IMR-90 (cell line): ENCODE results near the gene ENPP6. TPM values are rescaled to one million over a fixed set of nuclear protein-coding genes. Genes with fewer than 3 reads are reported as not detected.

Experiments
- ATAC-seq: fragments of 200-7000 bp; cut with Tn5 transposase; 2 replicates; pipeline ENCODE4 v1.9.1; 2020; ENCODE audit warnings: low read depth, mild to moderate bottlenecking, moderate library complexity
- BruUV-seq: library from RNA; stranded (reverse); fragments of 400-500 nt; replicated peaks from 2 replicates; lab custom pipeline; 2021; lab: Mats Ljungman, UMichigan
- CTCF ChIA-PET: fragments of 300-600 bp; formaldehyde crosslinking; extraction: SDS; loops from one replicate; lab custom pipeline; 2021; ENCODE audit warnings: antibody characterized with exemption; lab: Yijun Ruan, JAX
- POLR2A ChIA-PET: fragments of 300-600 bp; sonication (Branson Sonifier 250); formaldehyde crosslinking; loops from one replicate; lab custom pipeline; 2022; ENCODE audit warnings: antibody characterized with exemption; ENCODE audit not compliant: unreplicated experiment; lab: Charles Lee
- DNase-seq: peaks from one replicate; pipeline ENCODE4 v3.0.0; 2013
- H2AFZ ChIP-seq: replicated peaks from 2 replicates; pipeline ENCODE3; 2013; ENCODE audit warnings: low read length, mild to moderate bottlenecking; ENCODE audit not compliant: poor library complexity
- H2AK5ac ChIP-seq: 2 replicates; pipeline ENCODE4 v1.6.1; 2013; ENCODE audit warnings: low read depth, low read length, inconsistent platforms
- H2AK9ac ChIP-seq: replicated peaks from 2 replicates; pipeline ENCODE3; 2013; ENCODE audit warnings: mild to moderate bottlenecking, low read depth, low read length, moderate library complexity; ENCODE audit not compliant: poor library complexity
- H2BK120ac ChIP-seq: 2 replicates; pipeline ENCODE4 v1.6.1; 2013; ENCODE audit warnings: low read depth, low read length, inconsistent platforms
- H2BK15ac ChIP-seq: 3 replicates; pipeline ENCODE4 v1.6.1; 2013; ENCODE audit warnings: low read depth, low read length, inconsistent platforms
- H2BK20ac ChIP-seq: 2 replicates; pipeline ENCODE4 v1.6.1; 2013; ENCODE audit warnings: low read depth, mild to moderate bottlenecking, inconsistent platforms, low read length, moderate library complexity
- H2BK5ac ChIP-seq: 2 replicates; pipeline ENCODE4 v1.6.1; 2013; ENCODE audit warnings: mild to moderate bottlenecking, low read depth, low read length, inconsistent platforms; ENCODE audit not compliant: poor library complexity, severe bottlenecking
- H3K14ac ChIP-seq: replicated peaks from 2 replicates; pipeline ENCODE4 v1.6.1; 2013; ENCODE audit warnings: low read depth, low read length, inconsistent platforms
- H3K18ac ChIP-seq: 2 replicates; pipeline ENCODE4 v1.6.1; 2013; ENCODE audit warnings: low read depth, low read length, control low read depth
- H3K23ac ChIP-seq: 2 replicates; pipeline ENCODE4 v1.6.1; 2013; ENCODE audit warnings: low read depth, low read length, inconsistent platforms
- H3K27ac ChIP-seq: 2 replicates; pipeline ENCODE4 v1.5.1; 2013; ENCODE audit warnings: mild to moderate bottlenecking, control low read depth, low read length; ENCODE audit not compliant: insufficient read depth
- H3K27me3 ChIP-seq: 2 replicates; pipeline ENCODE4 v1.6.1; 2013; ENCODE audit warnings: low read length; ENCODE audit not compliant: control insufficient read depth, insufficient read depth
- H3K36me3 ChIP-seq: 2 replicates; pipeline ENCODE4 v1.6.1; 2013; ENCODE audit warnings: low read length, mixed read lengths; ENCODE audit not compliant: control insufficient read depth, insufficient read depth
- H3K4ac ChIP-seq: 2 replicates; pipeline ENCODE4 v1.6.1; 2013; ENCODE audit warnings: low read depth, low read length, inconsistent platforms
- H3K4me1 ChIP-seq: 2 replicates; pipeline ENCODE4 v1.6.1; 2013; ENCODE audit warnings: low read length, mixed read lengths; ENCODE audit not compliant: control insufficient read depth, insufficient read depth
- H3K4me2 ChIP-seq: 2 replicates; pipeline ENCODE4 v1.6.1; 2013; ENCODE audit warnings: low read depth, mild to moderate bottlenecking, control low read depth, low read length, moderate library complexity
- H3K4me3 ChIP-seq: 2 replicates; pipeline ENCODE4 v1.5.1; 2013; ENCODE audit warnings: low read depth, mild to moderate bottlenecking, control low read depth, low read length, moderate library complexity; ENCODE audit not compliant: insufficient read depth
- H3K56ac ChIP-seq: 2 replicates; pipeline ENCODE4 v1.6.1; 2013; ENCODE audit warnings: low read length, inconsistent platforms; ENCODE audit not compliant: insufficient read depth; ENCODE audit errors: extremely low read depth
- H3K79me1 ChIP-seq, 2 experiments: 2 replicates each; pipeline ENCODE4 v1.6.1; 2013; ENCODE audit warnings: low read length in 2 of 2, inconsistent platforms in 1 of 2, low read depth in 1 of 2
- H3K9ac ChIP-seq: 2 replicates; pipeline ENCODE4 v1.6.1; 2013; ENCODE audit warnings: low read depth, low read length, control low read depth
- H3K9me1 ChIP-seq: 2 replicates; pipeline ENCODE4 v1.6.1; 2013; ENCODE audit warnings: low read length, inconsistent platforms; ENCODE audit not compliant: insufficient read depth
- H3K9me3 ChIP-seq: 2 replicates; pipeline ENCODE4 v1.6.1; 2013; ENCODE audit warnings: low read length; ENCODE audit not compliant: control insufficient read depth, insufficient read depth
- H4K20me1 ChIP-seq: 2 replicates; pipeline ENCODE4 v1.6.1; 2013; ENCODE audit warnings: low read length, inconsistent platforms; ENCODE audit not compliant: insufficient read depth
- H4K5ac ChIP-seq: 2 replicates; pipeline ENCODE4 v1.6.1; 2013; ENCODE audit warnings: mild to moderate bottlenecking, low read depth, low read length, control low read depth
- H4K8ac ChIP-seq, 2 experiments: 2 replicates each; pipeline ENCODE4 v1.6.1; 2013; ENCODE audit warnings: low read depth in 2 of 2, low read length in 2 of 2, control low read depth in 1 of 2, inconsistent platforms in 1 of 2
- H4K91ac ChIP-seq: 2 replicates; pipeline ENCODE4 v1.6.1; 2013; ENCODE audit warnings: low read depth, low read length, inconsistent platforms; ENCODE audit not compliant: insufficient read depth
- BHLHE40 ChIP-seq: fragments of 150-350 bp; IDR thresholded peaks from 2 replicates; pipeline ENCODE4 v1.6.1; 2016; ENCODE audit warnings: mild to moderate bottlenecking, low read depth, low read length
- CEBPB ChIP-seq: IDR thresholded peaks from 2 replicates; pipeline ENCODE4 v1.6.1; 2012; ENCODE audit warnings: low read depth, low read length, improper control_type of control experiment
- CHD1 ChIP-seq: IDR thresholded peaks from 2 replicates; pipeline ENCODE4 v1.6.1; 2012; ENCODE audit warnings: low read depth, low read length, improper control_type of control experiment
- FOS ChIP-seq: fragments of 150-350 bp; IDR thresholded peaks from 2 replicates; pipeline ENCODE4 v1.6.1; 2016; ENCODE audit warnings: low read depth, low read length
- MAFK ChIP-seq: IDR thresholded peaks from 2 replicates; pipeline ENCODE4 v1.6.1; 2012; ENCODE audit warnings: low read depth, low read length, improper control_type of control experiment
- MAZ ChIP-seq: IDR thresholded peaks from 2 replicates; pipeline ENCODE4 v1.6.1; 2012; ENCODE audit warnings: low read depth, mild to moderate bottlenecking, low read length, improper control_type of control experiment, moderate library complexity, borderline replicate concordance
- POLR2A ChIP-seq: IDR thresholded peaks from 2 replicates; pipeline ENCODE4 v1.6.1; 2012; ENCODE audit warnings: mild to moderate bottlenecking, low read depth, low read length
- RAD21 ChIP-seq: IDR thresholded peaks from 2 replicates; pipeline ENCODE4 v1.6.1; 2012; ENCODE audit warnings: low read length, improper control_type of control experiment
- RCOR1 ChIP-seq: IDR thresholded peaks from 2 replicates; pipeline ENCODE4 v1.6.1; 2012; ENCODE audit warnings: mild to moderate bottlenecking, low read length, improper control_type of control experiment; ENCODE audit not compliant: insufficient replicate concordance
- RFX5 ChIP-seq: IDR thresholded peaks from 2 replicates; pipeline ENCODE4 v1.8.0; 2012; ENCODE audit warnings: low read depth, mild to moderate bottlenecking, low read length, moderate library complexity
- SMC3 ChIP-seq: fragments of 150-350 bp; IDR thresholded peaks from 2 replicates; pipeline ENCODE4 v1.6.1; 2016; ENCODE audit warnings: low read depth, mild to moderate bottlenecking, antibody characterized with exemption, low read length, moderate library complexity
- WGBS, 2 experiments: methylation state at CpG; one replicate each; pipeline versions ENCODE4 v1.1.5 to v1.1.7; 2013; ENCODE audit warnings: missing lambda C conversion rate in 2 of 2; ENCODE audit not compliant: insufficient read length in 1 of 2; ENCODE audit errors: extremely low coverage in 2 of 2; 5-methylcytosine and 5-hydroxymethylcytosine counted together
- dilution Hi-C: fragments of 300-500 bp; cut with HindIII; formaldehyde crosslinking; loops from one replicate; pipeline ENCODE4 v1.14.3; 2018; ENCODE audit warnings: low sequenced_read_pairs; ENCODE audit not compliant: unreplicated experiment
- in situ Hi-C: fragments of 300-500 bp; cut with MboI; formaldehyde crosslinking; loops from 3 replicates; pipeline ENCODE4 v1.14.3; 2019; ENCODE audit warnings: low sequenced_read_pairs, inconsistent platforms, mixed read lengths
- intact Hi-C: fragments of 100-400 bp; cut with micrococcal nuclease; formaldehyde crosslinking; loops from 2 replicates; pipeline ENCODE4 v1.10.0; 2022
- polyA plus RNA-seq, 3 experiments: library from polyadenylated mRNA; depleted of rRNA; stranded (reverse); fragments of >200 nt; gene quantifications; 2 replicates each; pipeline ENCODE4 v1.2.3, GENCODE V29; 2012; ENCODE audit warnings: low replicate concordance in 1 of 3
- total RNA-seq: library from RNA; depleted of rRNA; stranded (reverse); fragments of >200 nt; gene quantifications from 2 replicates; pipeline ENCODE4 v1.2.3, GENCODE V29; 2012
- TF ChIP-seq, protein P1 (sequence below): fragments of 150-350 bp; IDR thresholded peaks from 2 replicates; pipeline ENCODE4 v1.6.1; 2017; ENCODE audit warnings: mild to moderate bottlenecking, antibody characterized with exemption, low read length, low read depth
- TF ChIP-seq, protein P2 (sequence below): conservative IDR thresholded peaks from 2 replicates; pipeline ENCODE4 v1.5.1; 2012; ENCODE audit warnings: mild to moderate bottlenecking, low read depth, low read length, improper control_type of control experiment
- TF ChIP-seq, protein P3 (sequence below): fragments of 150-350 bp; IDR thresholded peaks from 2 replicates; pipeline ENCODE4 v1.6.1; 2016; ENCODE audit warnings: low read depth, mild to moderate bottlenecking, low read length, moderate library complexity, borderline replicate concordance

The ENPP6 gene
- total and polyA plus RNA-seq, 2 of the 4 experiments (the other 2 are of a cell fraction): not detected

DNA sequence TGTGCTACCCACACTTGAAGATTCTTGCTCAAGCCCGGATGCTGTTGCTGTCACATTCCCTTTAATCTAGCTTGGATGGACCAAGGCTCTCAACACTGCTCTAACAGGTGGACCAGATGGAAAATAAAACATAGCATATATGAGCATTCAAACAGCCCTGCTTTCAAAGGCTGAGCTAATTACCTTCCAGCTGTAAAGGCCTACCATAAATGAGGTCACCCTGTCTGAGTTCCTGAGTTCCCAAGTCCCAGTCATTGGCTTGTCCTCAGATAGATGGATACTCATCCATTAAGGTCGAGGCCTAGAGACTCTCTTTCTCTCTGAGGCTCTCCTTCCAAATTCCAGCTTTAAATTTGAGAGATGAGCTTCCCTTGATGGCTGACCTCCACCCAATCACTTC lies 165.1 kb downstream of the ENPP6 start:
- Histone ChIP-seq H3K4me1 (no peaks in the 10 kb centered on the region), H2AK5ac (no peak overlapping the region), H3K9ac (no peak overlapping the region), H2BK15ac (no peak overlapping the region), H2AFZ (no peak overlapping the region), H4K91ac (no peak overlapping the region), H3K4ac (no peak overlapping the region), H3K4me3 (no peak overlapping the region), H3K9me1 (no peaks in the 10 kb centered on the region), H3K9me3 (no peaks in the 10 kb centered on the region), H3K23ac (no peak overlapping the region), H3K14ac (no peak overlapping the region), H2BK20ac (no peak overlapping the region), H4K20me1 (no peaks in the 10 kb centered on the region), H2BK120ac (no peak overlapping the region), H4K5ac (no peak overlapping the region), H3K36me3 (no peaks in the 10 kb centered on the region), H3K27ac (no peak overlapping the region), H3K56ac (no peak overlapping the region), H3K79me1 (no peaks in the 10 kb centered on the region), H2BK5ac (no peak overlapping the region), H3K18ac (no peak overlapping the region), H3K4me2 (no peak overlapping the region), H4K8ac (no peak overlapping the region), H2AK9ac (no peak overlapping the region), H3K27me3 (no peaks in the 10 kb centered on the region)
- DNase-seq (no peak), ATAC-seq (no peak)
- 43% methylated on average over 1 of the region's 2 CpGs; no CpG with 5 or more reads in 1 of the 2 experiments for WGBS, 2 experiments
- no TSS peak for BruUV-seq
- ChIA-PET CTCF (interaction anchor here (1.1 kb wide), 1 partner anchor 211 kb away, joined by 3 read pairs; no protein-coding TSS in a partner anchor), POLR2A (no interaction called here)
- in situ Hi-C loops (no loop called here), dilution Hi-C loops (no loop called here), intact Hi-C loops (no loop called here)
- no peak for TF ChIP-seq MAFK
- no peak for TF ChIP-seq MAZ
- no peak for TF ChIP-seq SMC3
- TF ChIP-seq CEBPB: no peak
- TF ChIP-seq RCOR1: no peak
- TF ChIP-seq RAD21: no peak
- no peak for TF ChIP-seq RFX5
- TF ChIP-seq POLR2A: no peak
- TF ChIP-seq, protein P1, sequence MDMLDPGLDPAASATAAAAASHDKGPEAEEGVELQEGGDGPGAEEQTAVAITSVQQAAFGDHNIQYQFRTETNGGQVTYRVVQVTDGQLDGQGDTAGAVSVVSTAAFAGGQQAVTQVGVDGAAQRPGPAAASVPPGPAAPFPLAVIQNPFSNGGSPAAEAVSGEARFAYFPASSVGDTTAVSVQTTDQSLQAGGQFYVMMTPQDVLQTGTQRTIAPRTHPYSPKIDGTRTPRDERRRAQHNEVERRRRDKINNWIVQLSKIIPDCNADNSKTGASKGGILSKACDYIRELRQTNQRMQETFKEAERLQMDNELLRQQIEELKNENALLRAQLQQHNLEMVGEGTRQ: no peak
- TF ChIP-seq FOS: no peak
- no peak for TF ChIP-seq CHD1
- TF ChIP-seq, protein P2, sequence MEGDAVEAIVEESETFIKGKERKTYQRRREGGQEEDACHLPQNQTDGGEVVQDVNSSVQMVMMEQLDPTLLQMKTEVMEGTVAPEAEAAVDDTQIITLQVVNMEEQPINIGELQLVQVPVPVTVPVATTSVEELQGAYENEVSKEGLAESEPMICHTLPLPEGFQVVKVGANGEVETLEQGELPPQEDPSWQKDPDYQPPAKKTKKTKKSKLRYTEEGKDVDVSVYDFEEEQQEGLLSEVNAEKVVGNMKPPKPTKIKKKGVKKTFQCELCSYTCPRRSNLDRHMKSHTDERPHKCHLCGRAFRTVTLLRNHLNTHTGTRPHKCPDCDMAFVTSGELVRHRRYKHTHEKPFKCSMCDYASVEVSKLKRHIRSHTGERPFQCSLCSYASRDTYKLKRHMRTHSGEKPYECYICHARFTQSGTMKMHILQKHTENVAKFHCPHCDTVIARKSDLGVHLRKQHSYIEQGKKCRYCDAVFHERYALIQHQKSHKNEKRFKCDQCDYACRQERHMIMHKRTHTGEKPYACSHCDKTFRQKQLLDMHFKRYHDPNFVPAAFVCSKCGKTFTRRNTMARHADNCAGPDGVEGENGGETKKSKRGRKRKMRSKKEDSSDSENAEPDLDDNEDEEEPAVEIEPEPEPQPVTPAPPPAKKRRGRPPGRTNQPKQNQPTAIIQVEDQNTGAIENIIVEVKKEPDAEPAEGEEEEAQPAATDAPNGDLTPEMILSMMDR: no peak
- TF ChIP-seq BHLHE40: no peak
- TF ChIP-seq, protein P3, sequence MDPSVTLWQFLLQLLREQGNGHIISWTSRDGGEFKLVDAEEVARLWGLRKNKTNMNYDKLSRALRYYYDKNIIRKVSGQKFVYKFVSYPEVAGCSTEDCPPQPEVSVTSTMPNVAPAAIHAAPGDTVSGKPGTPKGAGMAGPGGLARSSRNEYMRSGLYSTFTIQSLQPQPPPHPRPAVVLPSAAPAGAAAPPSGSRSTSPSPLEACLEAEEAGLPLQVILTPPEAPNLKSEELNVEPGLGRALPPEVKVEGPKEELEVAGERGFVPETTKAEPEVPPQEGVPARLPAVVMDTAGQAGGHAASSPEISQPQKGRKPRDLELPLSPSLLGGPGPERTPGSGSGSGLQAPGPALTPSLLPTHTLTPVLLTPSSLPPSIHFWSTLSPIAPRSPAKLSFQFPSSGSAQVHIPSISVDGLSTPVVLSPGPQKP: no peak
